ENCODE results near the gene ATXN7L1. TPM values are rescaled to one million over a fixed set of nuclear protein-coding genes. Genes with fewer than 3 reads are reported as not detected.
A peak's percentile ranks its signal among the peaks of the same experiment; 100 is the strongest.

The ATXN7L1 gene
- total and polyA plus RNA-seq, 2 experiments from 2014 or later = 6.4 to 8.6 TPM

- Histone ChIP-seq H3K27ac (no peak overlapping the region), H3K4me3 (no peak overlapping the region), H3K36me3 (no peaks in the 10 kb centered on the region), H3K27me3 (no peaks in the 10 kb centered on the region), H3K9me3 (ENCODE audit: low read depth) (no peaks in the 10 kb centered on the region), H3K4me1 (ENCODE audit: low read depth) (peaks cover 5% of the 10 kb centered on the region)
- TF ChIP-seq CTCF (IDR thresholded peaks at IDR 0.05; ENCODE audit: low read depth, low read length) = no peak
- no peak for DNase-seq (ENCODE audit: low read depth in 1 of 2, low spot score in 1 of 2)
Observed at GRCh38 chr7:105803429-105803736, 73.0 kb downstream of the ATXN7L1 start.

- Histone ChIP-seq H3K27ac (no peak overlapping the region), H3K27me3 (no peaks in the 10 kb centered on the region), H3K9me3 (ENCODE audit: low read depth) (no peaks in the 10 kb centered on the region), H3K4me3 (no peak overlapping the region), H3K36me3 (no peaks in the 10 kb centered on the region), H3K4me1 (ENCODE audit: low read depth) (peaks cover 5% of the 10 kb centered on the region)
- TF ChIP-seq CTCF (IDR thresholded peaks at IDR 0.05; ENCODE audit: low read depth, low read length) = no peak
- DNase-seq (ENCODE audit: low read depth in 1 of 2, low spot score in 1 of 2) = no peak
Observed at GRCh38 chr7:105802604-105803428, 73.6 kb downstream of the ATXN7L1 start.

- no peak for TF ChIP-seq CTCF (IDR thresholded peaks at IDR 0.05; ENCODE audit: low read depth, low read length)
- Histone ChIP-seq H3K27me3 (no peaks in the 10 kb centered on the region), H3K4me3 (no peak overlapping the region), H3K27ac (no peak overlapping the region), H3K4me1 (ENCODE audit: low read depth) (peaks cover 5% of the 10 kb centered on the region), H3K9me3 (ENCODE audit: low read depth) (no peaks in the 10 kb centered on the region), H3K36me3 (no peaks in the 10 kb centered on the region)
- DNase-seq (ENCODE audit: low read depth in 1 of 2, low spot score in 1 of 2) = no peak
Observed at GRCh38 chr7:105800849-105801534, 75.4 kb downstream of the ATXN7L1 start.

DNA sequence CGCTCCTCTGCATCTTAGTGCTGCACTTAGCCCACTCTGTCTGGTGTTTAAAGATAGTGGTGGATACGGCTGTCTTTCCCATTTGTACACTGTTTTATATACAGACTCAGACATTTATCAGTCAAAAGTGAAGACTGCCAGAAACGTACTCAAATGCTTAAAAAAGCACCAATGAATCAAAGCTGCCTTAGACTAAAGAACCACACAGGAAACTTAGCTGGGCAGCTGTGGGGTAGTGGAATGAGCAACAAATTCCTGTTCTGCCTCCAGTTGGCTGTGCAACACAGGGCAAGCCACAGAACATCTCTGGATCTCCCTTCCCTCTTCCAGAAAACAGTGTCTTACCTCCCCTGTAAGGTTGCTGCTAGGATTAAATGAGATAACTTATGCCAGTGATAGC lies 76.0 kb downstream of the ATXN7L1 start:
- H3K27ac ChIP-seq = no peak overlapping the region
- no peak for TF ChIP-seq CTCF (IDR thresholded peaks at IDR 0.05; ENCODE audit: low read depth, low read length)
- H3K4me3 ChIP-seq = no peak overlapping the region
- H3K27me3 ChIP-seq = no peaks in the 10 kb centered on the region
- no peaks in the 10 kb centered on the region for H3K36me3 ChIP-seq
- H3K4me1 ChIP-seq (ENCODE audit: low read depth) = peaks cover 5% of the 10 kb centered on the region
- H3K9me3 ChIP-seq (ENCODE audit: low read depth) = no peaks in the 10 kb centered on the region
- DNase-seq (ENCODE audit: low read depth in 1 of 2, low spot score in 1 of 2) = peak in 1 of 2 donors; percentile 39

GRCh38 chr7:105799677-105800076 lies 76.7 kb downstream of the ATXN7L1 start:
- no peak overlapping the region for H3K27ac ChIP-seq
- peaks cover 5% of the 10 kb centered on the region for H3K4me1 ChIP-seq (ENCODE audit: low read depth)
- no peak overlapping the region for H3K4me3 ChIP-seq
- no peaks in the 10 kb centered on the region for H3K36me3 ChIP-seq
- TF ChIP-seq CTCF (IDR thresholded peaks at IDR 0.05; ENCODE audit: low read depth, low read length) = no peak
- no peaks in the 10 kb centered on the region for H3K9me3 ChIP-seq (ENCODE audit: low read depth)
- no peak for DNase-seq (ENCODE audit: low read depth in 1 of 2, low spot score in 1 of 2)
- H3K27me3 ChIP-seq = no peaks in the 10 kb centered on the region
